ENCODE data around the gene ATP1A3. TPM values are rescaled to one million over a fixed set of nuclear protein-coding genes. Genes with fewer than 3 reads are reported as not detected.

Gene ATP1A3
- total RNA-seq, 2 donors from 2014 or later: 0.19 TPM; not detected in 1

DNA sequence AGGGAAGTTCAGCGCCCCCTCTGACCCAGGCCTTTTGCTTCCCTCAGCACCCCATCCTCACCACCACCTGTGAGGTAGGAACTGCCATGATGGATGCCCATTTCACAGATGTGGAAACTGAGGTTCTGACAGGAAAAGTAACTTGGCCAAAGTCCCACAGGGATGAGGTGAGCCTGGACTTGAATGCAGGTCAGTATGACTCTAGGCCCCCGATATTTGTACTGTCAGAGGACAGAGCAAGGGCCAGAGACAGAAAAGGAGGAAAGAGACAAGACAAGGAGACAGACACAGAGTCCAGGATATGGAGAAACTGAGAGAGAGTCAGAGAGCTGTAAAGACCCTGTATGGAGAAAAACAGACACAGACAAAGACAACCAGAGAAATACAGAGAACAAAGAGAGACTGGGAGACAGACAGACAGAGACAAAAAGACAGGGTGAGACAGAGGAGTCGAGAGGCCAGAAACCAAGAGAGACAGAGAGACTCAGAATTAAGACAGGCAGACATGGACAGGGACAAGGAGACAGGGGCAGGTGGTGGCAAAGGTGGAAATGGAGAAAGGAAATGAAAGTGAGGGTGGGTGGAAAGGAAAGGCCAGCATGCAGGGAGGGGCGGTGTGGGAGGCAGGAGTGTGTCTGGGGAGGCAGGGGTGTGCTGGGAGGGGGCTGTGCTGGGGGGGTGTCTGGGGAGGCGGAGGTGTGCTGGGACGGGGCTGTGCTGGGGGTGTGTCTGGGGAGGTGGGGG, 70.8 kb downstream of the ATP1A3 start:
- intact Hi-C loops (cut with DNase I): no loop called here
- DNase-seq (ENCODE audit: low spot score): no peak

DNA sequence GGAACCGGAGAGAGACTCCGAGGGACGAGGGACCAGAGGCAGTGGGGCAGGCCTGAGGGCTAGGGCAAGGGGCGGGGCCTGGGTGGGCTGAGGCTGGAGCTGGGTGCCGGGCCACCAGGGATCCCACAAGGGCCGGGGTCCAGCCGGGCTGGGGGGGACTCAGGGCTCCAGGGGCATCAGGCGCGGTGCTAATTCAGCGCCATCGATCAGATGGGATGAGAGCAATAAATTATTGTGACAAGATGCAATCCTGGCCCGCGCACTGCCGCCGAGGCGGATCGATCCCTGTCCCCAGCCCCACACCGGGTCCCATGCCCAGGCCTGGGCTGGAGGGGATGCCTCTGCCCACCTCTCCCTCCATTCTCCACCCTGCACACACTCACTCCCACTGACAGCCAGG, 71.4 kb downstream of the ATP1A3 start:
- DNase-seq (ENCODE audit: low spot score): no peak

DNA sequence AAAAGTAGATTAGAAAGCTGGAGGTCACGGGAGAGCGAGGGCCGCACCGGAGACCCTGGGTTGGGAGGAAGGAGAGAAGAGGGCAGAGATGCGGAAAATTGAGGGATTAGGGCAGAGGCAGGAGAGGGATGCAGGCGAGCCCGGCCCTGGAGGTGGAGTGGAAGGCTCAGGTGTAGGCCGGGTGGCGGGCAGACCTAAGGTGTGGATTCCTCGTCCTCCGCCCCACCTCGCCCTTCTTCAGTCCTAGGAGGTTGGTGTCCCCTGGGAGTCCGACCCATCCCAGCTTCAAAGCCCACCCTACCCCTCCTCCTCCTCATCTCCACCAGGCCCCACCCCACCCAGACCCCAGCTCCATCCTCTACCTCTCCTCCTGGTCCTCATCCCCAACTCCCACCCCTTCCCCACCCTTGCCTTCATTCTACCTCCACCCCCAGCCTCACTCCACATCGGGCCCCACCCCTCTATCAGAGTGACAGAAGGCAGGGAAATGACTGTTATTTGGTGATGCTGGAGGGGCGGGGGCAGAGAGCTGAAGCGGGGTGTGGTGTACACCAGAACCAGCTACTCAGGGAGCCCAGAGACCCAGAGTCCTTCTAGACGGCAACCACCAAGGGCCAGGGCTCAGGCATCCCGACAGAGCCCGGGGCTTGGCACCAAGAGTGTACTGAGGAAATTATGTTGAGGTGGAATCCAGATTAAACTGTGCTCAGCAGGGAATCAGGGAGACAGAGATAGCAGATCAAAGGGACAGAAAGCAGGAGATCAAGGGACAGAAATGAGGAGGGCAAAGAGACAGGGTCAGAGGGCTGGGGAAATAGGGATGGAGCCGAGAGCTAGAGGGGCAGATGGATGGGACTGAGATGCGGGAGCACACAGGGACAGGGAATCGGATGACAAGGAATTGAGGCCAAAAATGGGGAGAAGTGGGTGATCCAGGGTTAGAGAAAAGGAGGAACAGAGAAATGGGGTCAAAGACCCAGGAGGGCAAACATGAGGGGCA, 72.2 kb downstream of the ATP1A3 start:
- DNase-seq (ENCODE audit: low spot score): no peak
- intact Hi-C loops (cut with DNase I): no loop called here

More for the DNA sequence above, 71.4 kb downstream of the ATP1A3 start:
- intact Hi-C loops (cut with DNase I): no loop called here

DNA sequence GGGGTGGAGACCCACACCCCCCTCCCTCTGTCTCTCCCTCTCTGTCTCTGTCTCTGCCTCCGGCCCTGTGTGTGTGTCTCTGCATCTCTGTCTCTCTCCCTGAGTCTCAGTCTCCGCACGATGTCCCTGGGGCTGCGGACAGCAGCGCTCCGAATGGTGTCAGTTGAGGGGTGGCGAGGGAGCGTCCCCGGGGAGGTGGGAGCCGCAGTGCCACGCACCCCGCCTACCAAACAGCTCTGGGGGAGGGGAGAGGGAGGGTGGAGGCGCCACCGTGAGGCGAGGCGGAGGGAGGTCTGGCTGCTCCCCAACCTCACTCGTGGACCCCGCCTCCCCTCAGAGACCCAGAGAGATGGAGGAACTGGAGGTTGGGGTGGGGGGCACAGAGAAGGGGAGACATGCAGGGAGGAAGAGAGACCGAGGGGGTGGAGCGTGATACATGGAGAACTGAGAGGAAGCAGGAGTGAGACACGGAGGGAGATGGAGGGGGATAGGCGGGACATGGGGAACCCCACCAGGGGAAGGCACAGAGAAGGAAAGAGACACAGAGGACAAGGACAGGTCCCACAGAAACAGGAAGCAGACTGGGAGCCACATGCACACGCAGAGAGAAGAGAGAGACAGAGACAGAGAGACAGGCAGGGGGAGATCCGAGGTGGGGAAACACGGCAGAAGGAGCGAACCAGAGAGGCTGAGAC, 73.0 kb downstream of the ATP1A3 start:
- intact Hi-C loops (cut with DNase I): no loop called here
- DNase-seq (ENCODE audit: low spot score): no peak

DNA sequence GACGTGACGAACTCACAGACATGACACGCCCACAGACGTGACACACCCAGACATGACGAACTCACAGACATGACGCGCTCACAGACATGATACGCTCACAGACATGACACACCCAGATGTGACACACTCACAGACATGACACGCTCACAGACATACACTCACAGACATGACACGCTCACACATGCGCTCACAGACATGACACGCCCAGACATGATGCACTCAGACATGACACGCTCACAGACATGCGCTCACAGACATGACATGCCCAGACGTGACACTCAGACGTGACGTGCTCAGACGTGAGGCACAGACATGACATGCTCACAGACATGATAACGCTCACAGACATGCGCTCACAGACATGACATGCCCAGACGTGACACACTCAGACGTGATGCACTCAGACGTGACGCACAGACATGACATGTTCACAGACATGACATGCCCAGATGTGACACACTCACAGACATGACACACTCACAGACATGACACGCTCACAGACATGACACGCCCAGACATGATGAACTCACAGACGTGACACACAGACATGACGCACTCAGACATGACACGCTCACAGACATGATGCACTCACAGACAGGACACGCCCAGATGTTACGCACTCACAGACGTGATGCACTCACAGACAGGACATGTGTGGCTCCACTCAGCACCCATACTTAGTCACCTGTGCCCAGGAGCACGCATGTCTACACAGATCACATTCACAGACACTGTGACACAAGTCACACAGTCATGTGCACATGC, 73.9 kb downstream of the ATP1A3 start:
- intact Hi-C loops (cut with DNase I): no loop called here
- no peak for DNase-seq (ENCODE audit: low spot score)

DNA sequence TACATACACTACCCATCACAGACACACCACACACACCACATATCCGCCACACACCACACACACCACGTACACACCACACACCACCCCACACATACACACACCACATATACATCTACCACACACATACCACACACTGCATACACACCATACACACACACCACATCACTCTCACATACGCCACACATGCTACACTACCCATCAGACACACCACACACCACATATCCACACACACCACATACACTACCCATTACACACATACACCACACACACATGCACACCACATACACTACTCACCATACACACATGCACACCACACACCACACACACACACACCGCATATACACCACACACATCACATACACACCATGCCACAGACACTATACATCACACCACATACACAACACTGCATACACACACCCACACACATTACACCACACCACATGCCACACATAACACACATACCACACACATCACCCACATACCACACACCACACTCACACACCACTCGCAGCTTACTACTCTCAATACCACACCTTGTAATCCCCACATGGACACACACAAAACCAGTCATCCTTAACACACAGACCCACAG, 75.3 kb downstream of the ATP1A3 start:
- DNase-seq (ENCODE audit: low spot score): no peak
- intact Hi-C loops (cut with DNase I): no loop called here

DNA sequence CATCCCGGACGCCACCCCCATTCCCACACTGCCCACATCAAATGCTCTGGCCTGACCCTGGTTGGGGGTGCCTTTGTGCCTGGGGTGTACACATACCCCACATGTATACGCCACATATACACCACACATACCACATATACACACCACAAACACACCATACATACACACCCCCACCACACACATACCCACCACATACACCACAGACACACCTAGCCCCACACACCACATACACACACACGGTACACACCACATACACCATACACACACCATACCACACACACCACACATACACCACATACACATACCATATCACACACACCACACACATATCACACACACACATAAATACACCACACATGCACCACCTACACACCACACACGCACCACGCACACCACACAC, 75.9 kb downstream of the ATP1A3 start:
- intact Hi-C loops (cut with DNase I): no loop called here
- no peak for DNase-seq (ENCODE audit: low spot score)

DNA sequence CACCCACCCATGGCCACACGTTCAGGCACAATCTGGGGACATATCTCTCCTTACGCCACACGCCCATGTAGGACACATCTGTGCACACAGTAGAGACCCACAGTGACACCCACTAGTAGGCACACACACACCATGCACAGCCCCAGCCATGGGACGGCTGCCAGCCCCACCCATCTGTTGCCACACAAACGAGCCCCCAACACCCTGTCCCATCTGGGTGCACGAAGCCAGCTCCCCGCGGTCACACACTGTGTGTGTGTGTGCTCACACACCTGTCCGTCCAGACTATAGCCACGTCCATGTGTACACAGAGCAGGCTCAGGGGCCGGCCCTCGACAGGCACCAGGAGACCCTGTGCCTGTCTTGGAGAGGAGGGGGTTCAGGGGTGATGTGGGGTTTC, 76.4 kb downstream of the ATP1A3 start:
- intact Hi-C loops (cut with DNase I): no loop called here
- no peak for DNase-seq (ENCODE audit: low spot score)

Other genes with a start within 250 kb of the ATP1A3 start
- gene CEACAM6, start 238.7 kb downstream of the ATP1A3 start, total RNA-seq: under 1 TPM in 1 of 2 donors, not detected in 1; 0.10 TPM
- gene CEACAM3, start 197.6 kb downstream of the ATP1A3 start, total RNA-seq: under 1 TPM; 0.71 to 0.93 TPM
- gene LYPD4, start 149.5 kb downstream of the ATP1A3 start, total RNA-seq: not detected
- gene DMRTC2, start 149.2 kb downstream of the ATP1A3 start, total RNA-seq: not detected
- gene RPS19, start 134.0 kb downstream of the ATP1A3 start, total RNA-seq: 1,000 to 10,000 TPM in 1 of 2 donors, 100 to 1,000 TPM in 1; 982 to 1,008 TPM
- under 1 TPM; 0.52 to 0.97 TPM for gene CD79A, start 117.0 kb downstream of the ATP1A3 start, total RNA-seq
- gene ARHGEF1, start 111.0 kb downstream of the ATP1A3 start, total RNA-seq: 10 to 100 TPM; 73.4 to 73.7 TPM
- under 1 TPM in 1 of 2 donors, not detected in 1; 0.38 TPM for gene ERFL, start 65.8 kb downstream of the ATP1A3 start, total RNA-seq
- gene RABAC1, start 34.9 kb downstream of the ATP1A3 start, total RNA-seq: 100 to 1,000 TPM; 186 to 191 TPM
- gene GRIK5, start 76.0 kb upstream of the ATP1A3 start, total RNA-seq: 10 to 100 TPM; 11.3 to 13.4 TPM
- 1 to 10 TPM; 7.6 to 9.1 TPM for gene ZNF574, start 81.9 kb upstream of the ATP1A3 start, total RNA-seq
- gene POU2F2, start 138.2 kb upstream of the ATP1A3 start, total RNA-seq: 1 to 10 TPM; 2.1 to 3.1 TPM
- gene DEDD2, start 223.4 kb upstream of the ATP1A3 start, total RNA-seq: 10 to 100 TPM; 12.2 to 13.0 TPM
- gene ZNF526, start 226.1 kb upstream of the ATP1A3 start, total RNA-seq: 1 to 10 TPM; 8.2 to 8.7 TPM
- gene GSK3A, start 248.4 kb upstream of the ATP1A3 start, total RNA-seq: 10 to 100 TPM; 29.2 to 35.1 TPM